ENCODE data around the gene LNP1. TPM values are rescaled to one million over a fixed set of nuclear protein-coding genes. Genes with fewer than 3 reads are reported as not detected.

The LNP1 gene
- total RNA-seq, 1 experiment from 2014 or later, result 3.3 TPM

DNA sequence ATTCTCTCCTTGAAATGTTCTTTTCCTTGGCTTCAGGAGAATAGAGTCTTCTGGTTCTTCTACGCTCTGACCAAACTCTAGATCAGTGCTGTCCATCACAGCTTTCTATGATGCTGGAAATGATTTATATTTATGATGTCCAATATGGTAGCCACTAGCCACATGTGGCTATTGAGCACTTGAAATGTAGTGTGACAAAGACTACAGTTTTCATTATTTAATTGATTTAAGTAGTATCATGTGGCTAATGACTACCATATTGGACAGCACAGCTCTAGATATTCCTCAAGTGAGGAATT is 2.9 kb downstream of the LNP1 start:
- H3K27me3 Mint-ChIP-seq (ENCODE audit: insufficient read depth, unreplicated experiment), result no peaks in the 10 kb centered on the region
- CTCF ChIA-PET, result no interaction called here
- H3K9me3 ChIP-seq, result no peaks in the 10 kb centered on the region
- intact Hi-C loops (cut with micrococcal nuclease; ENCODE audit: unreplicated experiment), result loop anchor here (5.0 kb wide), 2 partner anchors 87 to 587 kb away; partner anchors contain the start of gene CMSS1
- peaks cover 10% of the 10 kb centered on the region for H3K36me3 Mint-ChIP-seq (ENCODE audit: insufficient read depth, unreplicated experiment)
- H3K36me3 ChIP-seq (ENCODE audit: control insufficient read depth, insufficient read depth, low read length), result no peaks in the 10 kb centered on the region
- no peaks in the 10 kb centered on the region for H3K4me1 Mint-ChIP-seq (ENCODE audit: low read depth, unreplicated experiment)
- peaks cover 11% of the 10 kb centered on the region for H3K9me3 Mint-ChIP-seq (ENCODE audit: unreplicated experiment)
- H3K4me3 Mint-ChIP-seq (ENCODE audit: unreplicated experiment), result no peak overlapping the region
- no peak overlapping the region for H3K4me3 ChIP-seq (ENCODE audit: low read depth, low read length)
- H3K27ac Mint-ChIP-seq (ENCODE audit: unreplicated experiment), result no peak overlapping the region
- POLR2A ChIA-PET, result no interaction called here
- DNase-seq, result no peak
- BruUV-seq (replicated peaks), result no TSS peak
- no peaks in the 10 kb centered on the region for H3K27me3 ChIP-seq (replicated peaks; ENCODE audit: control insufficient read depth, insufficient read depth, low read length)
- H3K4me1 ChIP-seq, result peaks cover 5% of the 10 kb centered on the region
- TF ChIP-seq CTCF (IDR thresholded peaks at IDR 0.05; ENCODE audit: insufficient read depth in 1 of 2, low read depth in 1 of 2, low read length in 1 of 2, severe bottlenecking in 1 of 2, unreplicated experiment in 1 of 2), result no peak

DNA sequence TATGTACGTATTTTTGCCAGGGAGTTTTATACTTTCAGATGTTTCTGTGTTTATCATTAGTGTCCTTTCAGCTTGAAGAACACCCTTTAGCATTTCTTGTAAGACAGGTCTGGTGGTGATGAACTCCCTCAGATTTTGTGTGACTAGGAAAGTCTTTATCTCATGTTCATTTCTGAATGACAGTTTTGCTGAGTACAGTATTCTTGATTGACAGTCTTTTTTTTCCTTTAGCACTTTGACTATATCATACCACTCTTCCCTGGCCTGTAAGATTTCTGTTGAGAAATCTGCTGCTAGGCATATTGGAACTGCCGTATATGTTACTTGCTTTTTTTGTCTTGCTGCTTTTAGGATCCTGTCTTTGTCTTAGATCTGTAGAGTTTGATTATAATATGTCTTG is 5.8 kb downstream of the LNP1 start:
- Mint-ChIP-seq H3K9me3 (ENCODE audit: unreplicated experiment) (peaks cover 21% of the 10 kb centered on the region), H3K4me3 (ENCODE audit: unreplicated experiment) (no peak overlapping the region), H3K27me3 (ENCODE audit: insufficient read depth, unreplicated experiment) (no peaks in the 10 kb centered on the region), H3K27ac (ENCODE audit: unreplicated experiment) (no peak overlapping the region), H3K4me1 (ENCODE audit: low read depth, unreplicated experiment) (no peaks in the 10 kb centered on the region), H3K36me3 (ENCODE audit: insufficient read depth, unreplicated experiment) (no peaks in the 10 kb centered on the region)
- intact Hi-C loops (cut with micrococcal nuclease; ENCODE audit: unreplicated experiment), result no loop called here
- POLR2A ChIA-PET, result no interaction called here
- BruUV-seq (replicated peaks), result no TSS peak
- no peaks in the 10 kb centered on the region; the same call in 1 of the 2 replicates for H3K9me3 ChIP-seq
- TF ChIP-seq CTCF (IDR thresholded peaks at IDR 0.05; ENCODE audit: insufficient read depth in 1 of 2, low read depth in 1 of 2, low read length in 1 of 2, severe bottlenecking in 1 of 2, unreplicated experiment in 1 of 2), result no peak
- peaks cover 5% of the 10 kb centered on the region for H3K4me1 ChIP-seq
- DNase-seq, result no peak
- no peak overlapping the region for H3K4me3 ChIP-seq (ENCODE audit: low read depth, low read length)
- H3K36me3 ChIP-seq (ENCODE audit: control insufficient read depth, insufficient read depth, low read length), result no peaks in the 10 kb centered on the region
- CTCF ChIA-PET, result no interaction called here
- H3K27me3 ChIP-seq (replicated peaks; ENCODE audit: control insufficient read depth, insufficient read depth, low read length), result no peaks in the 10 kb centered on the region

GRCh38 chr3:100407977-100408532 is 6.7 kb downstream of the LNP1 start:
- Mint-ChIP-seq H3K4me1 (ENCODE audit: low read depth, unreplicated experiment) (no peaks in the 10 kb centered on the region), H3K36me3 (ENCODE audit: insufficient read depth, unreplicated experiment) (no peaks in the 10 kb centered on the region), H3K27me3 (ENCODE audit: insufficient read depth, unreplicated experiment) (no peaks in the 10 kb centered on the region), H3K27ac (ENCODE audit: unreplicated experiment) (no peak overlapping the region), H3K4me3 (ENCODE audit: unreplicated experiment) (no peak overlapping the region), H3K9me3 (ENCODE audit: unreplicated experiment) (peaks cover 21% of the 10 kb centered on the region)
- H3K27me3 ChIP-seq (replicated peaks; ENCODE audit: control insufficient read depth, insufficient read depth, low read length), result no peaks in the 10 kb centered on the region
- H3K9me3 ChIP-seq, result no peaks in the 10 kb centered on the region; the same call in 1 of the 2 replicates
- no peak overlapping the region for H3K4me3 ChIP-seq (ENCODE audit: low read depth, low read length)
- no peaks in the 10 kb centered on the region for H3K36me3 ChIP-seq (ENCODE audit: control insufficient read depth, insufficient read depth, low read length)
- no TSS peak for BruUV-seq (replicated peaks)
- no peak for TF ChIP-seq CTCF (IDR thresholded peaks at IDR 0.05; ENCODE audit: insufficient read depth in 1 of 2, low read depth in 1 of 2, low read length in 1 of 2, severe bottlenecking in 1 of 2, unreplicated experiment in 1 of 2)
- DNase-seq, result no peak
- intact Hi-C loops (cut with micrococcal nuclease; ENCODE audit: unreplicated experiment), result no loop called here
- H3K4me1 ChIP-seq, result peaks cover under 1% of the 10 kb centered on the region
- POLR2A ChIA-PET, result no interaction called here
- CTCF ChIA-PET, result no interaction called here

All from Caco-2 (cell line).